ENCODE data around the gene COMMD6.
A peak's percentile ranks its signal among the peaks of the same experiment; 100 is the strongest.
"Not testable (repeated sequence)": the region's sequence is repeated elsewhere in the genome, so short reads cannot be mapped to it uniquely, and the experiment has no call there.

The COMMD6 gene

DNA sequence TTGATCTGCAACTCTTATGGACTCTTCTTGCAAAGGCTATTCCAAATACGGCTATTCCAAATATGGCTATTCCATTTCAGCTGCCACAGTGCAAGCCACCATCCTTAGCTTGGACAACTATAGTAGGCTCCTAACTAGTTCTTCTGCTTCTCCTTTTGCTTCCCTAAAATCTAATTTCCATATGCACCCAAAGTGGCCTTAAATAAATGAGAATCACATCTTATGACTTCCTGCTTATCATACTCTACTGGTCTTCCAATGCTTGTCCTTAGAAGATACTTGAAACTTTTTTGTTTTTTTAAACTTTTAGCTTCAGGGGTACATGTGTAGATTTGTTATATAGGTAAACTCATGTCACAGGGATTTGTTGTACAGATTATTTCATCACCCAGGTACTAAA is 16.8 kb upstream of the COMMD6 start:
- TF ChIP-seq POLR2AphosphoS5 (IDR thresholded peaks at IDR 0.05; ENCODE audit: low read depth, low read length), result no peak
- TF ChIP-seq POLR2A (IDR thresholded peaks at IDR 0.05; ENCODE audit: low read depth, low read length), result no peak
- no peak for TF ChIP-seq TAF1 (IDR thresholded peaks at IDR 0.05; ENCODE audit: borderline replicate concordance, low read depth, low read length)
- no peak for FAIRE-seq
- no peak for DNase-seq (ENCODE audit: insufficient read length)

DNA sequence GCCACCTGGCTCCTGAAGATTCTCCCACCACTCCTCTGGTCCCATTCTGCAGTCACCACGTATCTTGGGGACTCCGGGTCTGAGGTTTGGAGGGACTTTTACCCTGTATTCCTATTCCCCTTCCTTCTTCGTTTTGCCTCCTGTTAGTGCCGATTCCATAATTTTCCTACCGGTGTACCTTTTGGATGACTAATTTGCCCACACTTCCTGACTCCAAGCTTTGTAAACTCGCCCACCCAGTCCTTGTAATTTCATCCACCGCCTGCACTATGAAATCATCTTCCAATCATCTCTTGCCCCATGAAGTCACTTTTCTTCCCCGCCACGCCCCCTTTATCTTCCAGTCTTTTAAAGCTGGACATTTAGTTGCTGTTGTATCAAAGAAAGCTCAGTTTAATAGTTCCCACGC is 12.5 kb upstream of the COMMD6 start:
- DNase-seq (ENCODE audit: insufficient read length) (no peak), FAIRE-seq (peak; percentile 74)
- TF ChIP-seq TAF1 (IDR thresholded peaks at IDR 0.05; ENCODE audit: borderline replicate concordance, low read depth, low read length) (no peak), POLR2AphosphoS5 (IDR thresholded peaks at IDR 0.05; ENCODE audit: low read depth, low read length) (no peak), POLR2A (IDR thresholded peaks at IDR 0.05; ENCODE audit: low read depth, low read length) (no peak)

GRCh38 chr13:75549262-75550158 is 11.9 kb upstream of the COMMD6 start, which contains the start of gene UCHL3:
Gene UCHL3 (plus strand): TSS chr13:75549791. CDS start chr13:75549821, 30 bp downstream.
- DNase-seq (ENCODE audit: insufficient read length), result peak; percentile 90
- TF ChIP-seq TAF1 (IDR thresholded peaks at IDR 0.05; ENCODE audit: borderline replicate concordance, low read depth, low read length) (0 out of 2 replicates have a peak, but pooled peaks have one; percentile 54), POLR2AphosphoS5 (IDR thresholded peaks at IDR 0.05; ENCODE audit: low read depth, low read length) (peak; percentile 79; the same call in 1 of the 2 replicates), POLR2A (IDR thresholded peaks at IDR 0.05; ENCODE audit: low read depth, low read length) (peak; percentile 88; the same call in 1 of the 2 replicates)
- peak; percentile 98 for FAIRE-seq

DNA sequence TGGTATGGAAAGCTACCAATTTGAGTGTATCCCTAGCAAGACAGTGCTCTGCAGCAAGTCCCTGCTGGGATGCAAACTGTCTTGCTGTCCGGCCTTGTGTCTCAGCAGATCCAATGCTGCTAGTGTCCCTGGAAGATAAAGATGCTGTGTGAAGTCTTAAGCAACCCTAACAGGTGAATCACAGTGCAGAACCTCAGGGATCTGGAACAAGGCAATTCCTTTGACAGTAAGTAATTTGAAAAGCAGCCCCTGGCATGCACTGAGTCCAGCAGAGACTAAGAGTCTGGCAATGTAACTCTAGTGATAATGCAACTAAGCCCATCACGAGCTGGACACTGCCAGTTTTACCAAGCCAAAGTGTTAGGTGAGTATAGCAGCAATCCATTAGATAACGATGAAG is 10.3 kb upstream of the COMMD6 start:
- TF ChIP-seq POLR2AphosphoS5 (IDR thresholded peaks at IDR 0.05; ENCODE audit: low read depth, low read length) (no peak), POLR2A (IDR thresholded peaks at IDR 0.05; ENCODE audit: low read depth, low read length) (no peak), TAF1 (IDR thresholded peaks at IDR 0.05; ENCODE audit: borderline replicate concordance, low read depth, low read length) (no peak)
- DNase-seq (ENCODE audit: insufficient read length), result no peak
- no peak for FAIRE-seq

GRCh38 chr13:75545386-75545785 is 7.7 kb upstream of the COMMD6 start:
- FAIRE-seq; DNase-seq (ENCODE audit: insufficient read length): not testable (repeated sequence)

GRCh38 chr13:75544681-75545330 is 7.2 kb upstream of the COMMD6 start:
- no peak for TF ChIP-seq POLR2A (IDR thresholded peaks at IDR 0.05; ENCODE audit: low read depth, low read length)
- no peak for TF ChIP-seq TAF1 (IDR thresholded peaks at IDR 0.05; ENCODE audit: borderline replicate concordance, low read depth, low read length)
- TF ChIP-seq POLR2AphosphoS5 (IDR thresholded peaks at IDR 0.05; ENCODE audit: low read depth, low read length), result no peak
- FAIRE-seq (no peak), DNase-seq (ENCODE audit: insufficient read length) (no peak)

GRCh38 chr13:75541961-75542360 is 4.3 kb upstream of the COMMD6 start:
- FAIRE-seq (no peak), DNase-seq (ENCODE audit: insufficient read length) (no peak)
- TF ChIP-seq TAF1 (IDR thresholded peaks at IDR 0.05; ENCODE audit: borderline replicate concordance, low read depth, low read length) (no peak), POLR2AphosphoS5 (IDR thresholded peaks at IDR 0.05; ENCODE audit: low read depth, low read length) (no peak), POLR2A (IDR thresholded peaks at IDR 0.05; ENCODE audit: low read depth, low read length) (no peak)

DNA sequence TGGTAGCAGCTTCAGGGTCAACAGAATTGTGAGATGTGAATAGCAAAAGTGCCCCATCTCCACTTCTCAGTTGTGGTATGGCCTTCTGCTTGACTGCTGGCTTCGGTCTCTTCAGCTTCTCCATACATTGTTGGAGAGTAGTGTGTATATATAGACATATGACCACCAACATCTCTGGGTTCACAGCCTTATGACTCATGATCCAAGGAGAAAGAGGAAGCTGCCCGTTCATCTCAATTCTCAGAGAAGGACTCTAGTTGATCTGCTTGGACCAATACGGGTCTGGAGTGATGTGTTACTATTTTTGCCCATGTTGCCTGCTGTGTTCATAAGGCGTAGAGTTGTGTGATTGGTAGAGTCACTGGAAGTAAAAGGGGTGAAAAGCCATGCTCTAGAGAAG is 3.6 kb upstream of the COMMD6 start:
- DNase-seq (ENCODE audit: insufficient read length) (no peak), FAIRE-seq (no peak)
- TF ChIP-seq TAF1 (IDR thresholded peaks at IDR 0.05; ENCODE audit: borderline replicate concordance, low read depth, low read length) (no peak), POLR2A (IDR thresholded peaks at IDR 0.05; ENCODE audit: low read depth, low read length) (no peak), POLR2AphosphoS5 (IDR thresholded peaks at IDR 0.05; ENCODE audit: low read depth, low read length) (no peak)

DNA sequence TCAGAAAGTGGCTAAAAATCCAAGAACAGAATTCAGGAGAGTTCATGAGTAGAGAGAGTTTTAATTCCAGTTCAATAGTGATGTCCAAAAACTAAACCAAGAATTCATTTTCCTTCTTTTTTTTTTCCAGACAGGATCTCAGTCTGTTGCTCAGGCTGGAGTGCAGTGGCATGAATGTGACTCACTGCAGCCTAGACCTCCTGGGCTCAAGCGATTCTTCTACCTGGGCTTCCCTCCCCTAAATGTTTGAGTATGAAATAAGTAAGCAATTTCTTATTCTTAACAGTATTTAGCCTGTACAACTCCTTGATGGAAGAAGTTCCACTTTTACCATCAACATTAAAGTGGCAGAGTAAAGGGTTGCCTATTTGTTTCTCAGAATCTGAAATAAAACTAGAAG is 3.8 kb downstream of the COMMD6 start:
- DNase-seq (ENCODE audit: insufficient read length) (no peak), FAIRE-seq (no peak)
- no peak for TF ChIP-seq POLR2AphosphoS5 (IDR thresholded peaks at IDR 0.05; ENCODE audit: low read depth, low read length)

DNA sequence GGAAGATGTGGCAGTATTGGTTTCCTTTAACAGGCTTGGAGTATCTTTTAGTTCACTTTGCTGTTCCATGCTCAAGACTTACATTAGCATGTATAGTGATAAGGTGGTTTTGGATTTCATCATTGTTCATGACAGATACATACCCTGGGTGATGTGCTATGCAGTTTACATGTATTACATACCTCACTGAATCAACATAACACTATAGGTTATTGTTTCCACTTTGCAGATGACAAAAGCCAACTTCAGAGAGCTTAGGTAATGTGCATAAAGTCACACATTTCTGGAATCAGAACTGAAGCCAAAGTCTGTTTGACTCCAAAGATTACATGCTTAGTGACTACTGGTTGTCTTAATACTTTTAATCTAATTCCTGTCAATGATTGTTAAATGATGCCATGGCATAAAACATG is 7.1 kb downstream of the COMMD6 start:
- FAIRE-seq, result peak; percentile 62
- TF ChIP-seq POLR2A (IDR thresholded peaks at IDR 0.05; ENCODE audit: low read depth, low read length) (no peak), POLR2AphosphoS5 (IDR thresholded peaks at IDR 0.05; ENCODE audit: low read depth, low read length) (no peak), TAF1 (IDR thresholded peaks at IDR 0.05; ENCODE audit: borderline replicate concordance, low read depth, low read length) (no peak)
- no peak for DNase-seq (ENCODE audit: insufficient read length)

DNA sequence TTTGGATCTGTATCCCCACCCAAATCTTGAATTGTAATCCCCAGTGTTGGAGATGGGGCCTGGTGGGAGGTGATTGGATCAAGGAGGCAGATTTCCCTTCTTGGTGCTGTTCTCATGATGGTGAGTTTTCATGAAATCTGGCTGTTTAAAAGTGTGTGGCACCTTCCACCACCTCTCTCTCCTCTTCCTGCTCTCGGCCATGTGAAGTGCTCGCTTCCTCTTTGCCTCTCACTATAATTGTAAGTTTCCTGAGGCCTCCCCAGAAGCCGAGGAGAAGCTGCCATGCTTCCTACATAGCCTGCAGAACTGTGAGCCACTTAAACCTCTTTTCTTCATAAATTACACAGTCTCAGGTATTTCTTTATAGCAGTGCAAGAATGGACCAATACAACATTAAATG is 15.7 kb downstream of the COMMD6 start:
- TF ChIP-seq POLR2A (IDR thresholded peaks at IDR 0.05; ENCODE audit: low read depth, low read length) (no peak), POLR2AphosphoS5 (IDR thresholded peaks at IDR 0.05; ENCODE audit: low read depth, low read length) (no peak), TAF1 (IDR thresholded peaks at IDR 0.05; ENCODE audit: borderline replicate concordance, low read depth, low read length) (no peak)
- peak; percentile 5 for FAIRE-seq
- DNase-seq (ENCODE audit: insufficient read length), result no peak

Data from GM12892 (cell line).